Mammary microvascular endothelial cell (primary cell): ENCODE data around the gene CPNE5. TPM values are rescaled to one million over a fixed set of nuclear protein-coding genes. Genes with fewer than 3 reads are reported as not detected.

Experiments used
- total RNA-seq: library from RNA; depleted of rRNA; stranded (reverse); fragments of >200 nt; gene quantifications from 2 replicates; pipeline ENCODE4 v1.2.3, GENCODE V29; 2015

The CPNE5 gene
- 2.3 and 3.3 TPM in 2 replicates for total RNA-seq

GRCh38 chr6:36838896-36839748 lies at the start of gene CPNE5:
Gene CPNE5, minus strand, starts transcription at chr6:36839444. Its CDS starts 67 bp downstream, at chr6:36839377.

GRCh38 chr6:36885461-36886401 lies 46.5 kb upstream of the CPNE5 start, which contains the start of gene C6orf89:
Gene C6orf89, plus strand, starts transcription at chr6:36885952. Its CDS starts 13,493 bp downstream, at chr6:36899445.

GRCh38 chr6:36874443-36875249 lies 35.4 kb upstream of the CPNE5 start, which contains the start of gene PPIL1:
Gene PPIL1, minus strand, starts transcription at chr6:36874803. Its CDS starts 31 bp downstream, at chr6:36874772.

GRCh38 chr6:36697481-36697903 lies 141.8 kb downstream of the CPNE5 start, which contains the start of gene RAB44:
Gene RAB44, plus strand, starts transcription at chr6:36697826. Its CDS starts 6,410 bp downstream, at chr6:36704236.

Other genes starting within 250 kb of the CPNE5 start
- gene SRSF3, start 245.1 kb downstream of the CPNE5 start, total RNA-seq = 181 and 194 TPM in 2 replicates
- gene CDKN1A, start 160.7 kb downstream of the CPNE5 start, total RNA-seq = 294 and 299 TPM in 2 replicates
- 0.07 and 0.10 TPM in 2 replicates for gene RAB44, start 141.6 kb downstream of the CPNE5 start, total RNA-seq
- gene PPIL1, start 35.4 kb upstream of the CPNE5 start, total RNA-seq = 35.6 and 38.4 TPM in 2 replicates
- 31.7 and 35.8 TPM in 2 replicates for gene C6orf89, start 46.5 kb upstream of the CPNE5 start, total RNA-seq
- 0.98 TPM in 1 of 2 replicates, not detected in the other for gene PI16, start 115.3 kb upstream of the CPNE5 start, total RNA-seq
- 266 and 272 TPM in 2 replicates for gene MTCH1, start 146.8 kb upstream of the CPNE5 start, total RNA-seq
- not detected in 2 replicates for gene FGD2, start 166.2 kb upstream of the CPNE5 start, total RNA-seq